GM21423 (cell line): ENCODE results near the gene IL7R.
"Not testable (repeated sequence)": the region's sequence is repeated elsewhere in the genome, so short reads cannot be mapped to it uniquely, and the experiment has no call there.

Experiments used
- ATAC-seq: cut with Tn5 transposase; IDR thresholded peaks from one replicate; pipeline ENCODE4 v1.9.1; 2021; ENCODE audit warnings: mild to moderate bottlenecking, moderate library complexity; ENCODE audit not compliant: unreplicated experiment

IL7R gene

GRCh38 chr5:35838370-35839042 is 18.2 kb upstream of the IL7R start:
- ATAC-seq = no peak

- no peak for ATAC-seq
Observed at GRCh38 chr5:35842856-35843255, 13.8 kb upstream of the IL7R start.

- ATAC-seq = not testable (repeated sequence)
Observed at GRCh38 chr5:35845508-35845907, 11.2 kb upstream of the IL7R start.

- no peak for ATAC-seq
Observed at GRCh38 chr5:35847491-35847890, 9.2 kb upstream of the IL7R start.

- ATAC-seq = no peak
Observed at GRCh38 chr5:35847961-35848360, 8.7 kb upstream of the IL7R start.

GRCh38 chr5:35849860-35850259 is 6.8 kb upstream of the IL7R start:
- ATAC-seq = no peak

GRCh38 chr5:35850967-35851680 is 5.6 kb upstream of the IL7R start:
- no peak for ATAC-seq

GRCh38 chr5:35852084-35852734 is 4.5 kb upstream of the IL7R start:
- ATAC-seq = no peak

- ATAC-seq = no peak
Observed at GRCh38 chr5:35852773-35853172, 3.9 kb upstream of the IL7R start.

GRCh38 chr5:35853631-35854030 is 3.1 kb upstream of the IL7R start:
- no peak for ATAC-seq

GRCh38 chr5:35854248-35854647 is 2.4 kb upstream of the IL7R start:
- ATAC-seq = no peak

- ATAC-seq = no peak
Observed at GRCh38 chr5:35855187-35855586, 1.5 kb upstream of the IL7R start.

GRCh38 chr5:35856186-35856764 is 416 bp upstream of the IL7R start:
- not testable (repeated sequence) for ATAC-seq

- ATAC-seq = no peak
Observed at GRCh38 chr5:35857606-35858205, 1.0 kb downstream of the IL7R start.

- no peak for ATAC-seq
Observed at GRCh38 chr5:35859101-35859661, 2.5 kb downstream of the IL7R start.

- ATAC-seq = no peak
Observed at GRCh38 chr5:35860686-35861085, 4.0 kb downstream of the IL7R start.

GRCh38 chr5:35861718-35862117 is 5.0 kb downstream of the IL7R start:
- no peak for ATAC-seq

GRCh38 chr5:35862126-35862525 is 5.4 kb downstream of the IL7R start:
- no peak for ATAC-seq

GRCh38 chr5:35863159-35863558 is 6.5 kb downstream of the IL7R start:
- ATAC-seq = no peak

- no peak for ATAC-seq
Observed at GRCh38 chr5:35867998-35868397, 11.3 kb downstream of the IL7R start.

- ATAC-seq = no peak
Observed at GRCh38 chr5:35869685-35870277, 13.1 kb downstream of the IL7R start.
